Measurements from ENCODE around the gene CST7.
"Not testable (repeated sequence)": the region's sequence is repeated elsewhere in the genome, so short reads cannot be mapped to it uniquely, and the experiment has no call there.

Gene CST7

DNA sequence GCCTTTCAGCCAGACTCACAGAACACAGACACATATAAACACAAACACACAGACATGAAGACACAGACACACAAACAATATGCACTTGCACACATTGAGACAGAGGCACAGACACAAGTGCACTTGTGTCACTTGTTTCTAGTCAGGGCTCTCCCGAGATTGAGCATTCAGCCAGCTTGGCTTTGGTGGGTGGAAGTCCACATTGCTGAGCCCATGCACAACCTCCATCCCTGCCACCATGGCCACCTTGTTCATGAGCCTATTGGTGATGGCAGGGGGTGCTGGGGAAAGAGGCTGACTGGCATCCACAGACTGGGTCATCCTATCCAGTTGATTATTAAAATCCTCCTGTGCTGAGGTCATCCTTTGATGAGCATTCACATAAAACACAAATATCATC, 11.5 kb upstream of the CST7 start:
- no peak for TF ChIP-seq MYC (IDR thresholded peaks at IDR 0.05; ENCODE audit: low read depth, low read length)
- no peak for TF ChIP-seq POLR2A (IDR thresholded peaks at IDR 0.05; ENCODE audit: extremely low read depth, insufficient read length)
- no peak for TF ChIP-seq MAX (IDR thresholded peaks at IDR 0.05; ENCODE audit: low read depth, low read length)
- DNase-seq (ENCODE audit: low read depth), result no peak
- no peak overlapping the region for H3K4me3 ChIP-seq (ENCODE audit: low read depth, low read length)

GRCh38 chr20:24938498-24938897, 10.6 kb upstream of the CST7 start:
- TF ChIP-seq MYC (IDR thresholded peaks at IDR 0.05; ENCODE audit: low read depth, low read length) (no peak), MAX (IDR thresholded peaks at IDR 0.05; ENCODE audit: low read depth, low read length) (no peak), CTCF (IDR thresholded peaks at IDR 0.05; ENCODE audit: low read depth, low read length) (no peak), POLR2A (IDR thresholded peaks at IDR 0.05; ENCODE audit: extremely low read depth, insufficient read length) (no peak)
- H3K4me3 ChIP-seq (ENCODE audit: low read depth, low read length), result no peak overlapping the region
- DNase-seq (ENCODE audit: low read depth), result no peak

DNA sequence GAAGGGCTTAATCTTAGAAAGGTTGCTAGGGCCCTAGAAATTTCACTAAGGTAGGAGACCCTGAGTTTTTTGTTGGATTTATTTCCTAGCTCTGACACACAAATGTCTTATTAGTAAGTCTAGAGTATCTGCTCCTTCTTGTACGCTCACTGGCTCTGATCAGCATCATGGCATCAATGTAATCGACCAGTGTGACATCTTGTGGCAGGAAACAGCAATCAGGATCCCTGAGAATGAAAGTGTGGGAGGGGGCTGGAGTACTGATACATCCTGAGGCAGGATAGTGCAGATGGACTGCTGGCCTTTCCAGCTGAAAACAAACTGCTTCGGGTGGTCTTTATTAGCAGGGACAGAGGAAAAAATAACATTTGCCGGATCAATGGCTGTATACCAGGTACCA, 10.0 kb upstream of the CST7 start:
- no peak for DNase-seq (ENCODE audit: low read depth)
- TF ChIP-seq MAX (IDR thresholded peaks at IDR 0.05; ENCODE audit: low read depth, low read length) (no peak), CTCF (IDR thresholded peaks at IDR 0.05; ENCODE audit: low read depth, low read length) (no peak), POLR2A (IDR thresholded peaks at IDR 0.05; ENCODE audit: extremely low read depth, insufficient read length) (no peak), MYC (IDR thresholded peaks at IDR 0.05; ENCODE audit: low read depth, low read length) (no peak)
- H3K4me3 ChIP-seq (ENCODE audit: low read depth, low read length), result no peak overlapping the region

- H3K4me3 ChIP-seq (ENCODE audit: low read depth, low read length), result no peak overlapping the region
- TF ChIP-seq MAX (IDR thresholded peaks at IDR 0.05; ENCODE audit: low read depth, low read length) (no peak), MYC (IDR thresholded peaks at IDR 0.05; ENCODE audit: low read depth, low read length) (no peak), POLR2A (IDR thresholded peaks at IDR 0.05; ENCODE audit: extremely low read depth, insufficient read length) (no peak), CTCF (IDR thresholded peaks at IDR 0.05; ENCODE audit: low read depth, low read length) (no peak)
- DNase-seq (ENCODE audit: low read depth), result no peak
Measured at GRCh38 chr20:24942679-24943078, 6.4 kb upstream of the CST7 start.

DNA sequence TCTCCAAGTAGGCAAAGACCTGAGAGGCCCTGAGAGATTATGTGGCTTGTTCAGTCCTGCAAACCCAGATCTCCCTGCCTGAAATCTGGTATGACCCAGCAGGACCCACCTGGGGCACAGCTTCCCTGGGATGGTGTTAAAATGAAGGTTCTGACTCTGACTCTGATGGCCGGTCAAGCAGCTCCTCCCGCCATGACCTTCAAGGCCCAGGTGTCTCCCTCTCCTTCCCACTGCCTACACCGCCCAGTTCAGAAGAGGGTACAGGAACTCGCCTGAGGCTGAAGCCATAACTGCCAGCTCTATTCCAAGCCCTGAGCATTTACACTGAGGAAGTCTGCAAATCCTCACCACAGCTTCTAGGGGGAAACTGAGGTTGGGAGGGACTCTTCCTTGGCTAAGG, 5.9 kb upstream of the CST7 start:
- no peak overlapping the region for H3K4me3 ChIP-seq (ENCODE audit: low read depth, low read length)
- no peak for DNase-seq (ENCODE audit: low read depth)
- TF ChIP-seq CTCF (IDR thresholded peaks at IDR 0.05; ENCODE audit: low read depth, low read length) (no peak), POLR2A (IDR thresholded peaks at IDR 0.05; ENCODE audit: extremely low read depth, insufficient read length) (no peak), MYC (IDR thresholded peaks at IDR 0.05; ENCODE audit: low read depth, low read length) (no peak), MAX (IDR thresholded peaks at IDR 0.05; ENCODE audit: low read depth, low read length) (no peak)

GRCh38 chr20:24943731-24944130, 5.3 kb upstream of the CST7 start:
- H3K4me3 ChIP-seq (ENCODE audit: low read depth, low read length), result no peak overlapping the region
- DNase-seq (ENCODE audit: low read depth), result no peak
- TF ChIP-seq MAX (IDR thresholded peaks at IDR 0.05; ENCODE audit: low read depth, low read length), result no peak
- no peak for TF ChIP-seq CTCF (IDR thresholded peaks at IDR 0.05; ENCODE audit: low read depth, low read length)
- no peak for TF ChIP-seq MYC (IDR thresholded peaks at IDR 0.05; ENCODE audit: low read depth, low read length)
- no peak for TF ChIP-seq POLR2A (IDR thresholded peaks at IDR 0.05; ENCODE audit: extremely low read depth, insufficient read length)

- H3K4me3 ChIP-seq (ENCODE audit: low read depth, low read length); DNase-seq (ENCODE audit: low read depth): not testable (repeated sequence)
Measured at GRCh38 chr20:24946376-24946775, 2.7 kb upstream of the CST7 start.

GRCh38 chr20:24948396-24948938, 602 bp upstream of the CST7 start:
- not testable (repeated sequence) for H3K4me3 ChIP-seq (ENCODE audit: low read depth, low read length); DNase-seq (ENCODE audit: low read depth)

Measured in NB4 (cell line).